Activated naive CD4-positive, alpha-beta T cell treated with anti-CD3 and anti-CD28 coated beads, Interleukin-2, amount 10 ng/mL, durations not matched to agents 7 days and 5 days (primary cell): ENCODE data around the gene MXD1.

Experiments used
- CTCF ChIA-PET: fragments of 350-600 bp; sonication (Branson Sonifier 250); formaldehyde crosslinking; loops from one replicate; lab custom pipeline; 2021; ENCODE audit warnings: antibody characterized with exemption; lab: Charles Lee
- DNase-seq: peaks from one replicate; pipeline ENCODE4 v3.0.0-alpha.2; 2020
- H3K27ac Mint-ChIP-seq: one replicate; pipeline ENCODE4 v1.8.0; 2021; ENCODE audit warnings: mild to moderate bottlenecking, moderate library complexity, mixed read lengths
- H3K27me3 Mint-ChIP-seq: one replicate; pipeline ENCODE4 v1.8.0; 2021; ENCODE audit warnings: mild to moderate bottlenecking, mixed read lengths
- H3K36me3 Mint-ChIP-seq: one replicate; pipeline ENCODE4 v1.8.0; 2021; ENCODE audit warnings: mixed read lengths
- H3K4me1 Mint-ChIP-seq: one replicate; pipeline ENCODE4 v1.8.0; 2021; ENCODE audit warnings: mixed read lengths
- H3K4me3 Mint-ChIP-seq: one replicate; pipeline ENCODE4 v1.8.0; 2021; ENCODE audit warnings: mild to moderate bottlenecking, moderate library complexity, mixed read lengths
- H3K9me3 Mint-ChIP-seq: one replicate; pipeline ENCODE4 v1.8.0; 2021; ENCODE audit warnings: mixed read lengths

MXD1 gene

DNA sequence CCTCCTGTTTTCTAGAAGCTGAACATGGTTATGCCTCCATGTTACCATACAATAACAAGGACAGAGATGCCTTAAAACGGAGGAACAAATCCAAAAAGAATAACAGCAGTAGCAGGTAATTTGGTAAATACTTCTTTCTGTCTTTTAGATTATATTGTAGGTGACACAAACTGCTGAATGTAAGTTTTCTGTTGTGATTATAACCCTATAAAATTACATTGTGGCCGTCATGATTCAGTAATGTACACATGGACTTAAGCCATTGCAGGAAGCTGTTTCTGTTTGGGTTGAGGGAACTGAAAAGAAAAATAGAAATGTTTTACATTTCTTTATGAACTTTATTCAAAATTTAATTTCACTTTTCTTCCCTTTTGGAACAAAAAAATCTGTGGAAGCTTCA lies 1.2 kb downstream of the MXD1 start:
- Mint-ChIP-seq H3K9me3 (no peaks in the 10 kb centered on the region), H3K27me3 (no peaks in the 10 kb centered on the region), H3K36me3 (peaks cover 26% of the 10 kb centered on the region), H3K4me1 (peaks cover 39% of the 10 kb centered on the region), H3K4me3 (peak overlapping the region; percentile 63), H3K27ac (peak overlapping the region; percentile 49)
- DNase-seq, result no peak
- CTCF ChIA-PET, result interaction anchor here (0.6 to 2.5 kb wide), 4 partner anchors 154 to 209 kb away, joined by 3 to 11 read pairs (median 3); no protein-coding TSS in a partner anchor

DNA sequence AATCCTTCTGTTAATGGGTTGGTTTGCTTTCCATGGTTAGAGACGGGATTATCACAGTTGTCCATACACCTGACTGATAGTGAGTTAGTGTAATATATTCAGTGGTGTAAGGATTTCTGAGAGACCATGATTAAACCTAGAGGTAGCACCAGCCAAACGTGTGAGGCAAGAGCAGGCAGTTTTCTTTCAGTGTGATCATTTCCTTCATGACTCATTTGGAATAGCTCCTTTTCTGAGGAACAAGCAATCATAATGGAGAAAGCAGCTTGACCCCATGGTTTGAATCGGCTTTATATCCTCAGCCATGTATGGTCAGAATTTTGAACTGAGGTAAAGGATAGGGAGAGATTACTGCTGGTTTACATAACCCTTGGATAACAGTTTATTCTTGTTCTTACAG lies 2.9 kb downstream of the MXD1 start:
- peaks cover 35% of the 10 kb centered on the region for H3K4me1 Mint-ChIP-seq
- H3K9me3 Mint-ChIP-seq, result no peaks in the 10 kb centered on the region
- H3K4me3 Mint-ChIP-seq, result no peak overlapping the region
- DNase-seq, result no peak
- H3K27me3 Mint-ChIP-seq, result no peaks in the 10 kb centered on the region
- H3K36me3 Mint-ChIP-seq, result peaks cover 33% of the 10 kb centered on the region
- CTCF ChIA-PET, result interaction anchor here (1.8 to 2.5 kb wide), 2 partner anchors 152 to 153 kb away, joined by 6 to 11 read pairs; no protein-coding TSS in a partner anchor
- no peak overlapping the region for H3K27ac Mint-ChIP-seq

DNA sequence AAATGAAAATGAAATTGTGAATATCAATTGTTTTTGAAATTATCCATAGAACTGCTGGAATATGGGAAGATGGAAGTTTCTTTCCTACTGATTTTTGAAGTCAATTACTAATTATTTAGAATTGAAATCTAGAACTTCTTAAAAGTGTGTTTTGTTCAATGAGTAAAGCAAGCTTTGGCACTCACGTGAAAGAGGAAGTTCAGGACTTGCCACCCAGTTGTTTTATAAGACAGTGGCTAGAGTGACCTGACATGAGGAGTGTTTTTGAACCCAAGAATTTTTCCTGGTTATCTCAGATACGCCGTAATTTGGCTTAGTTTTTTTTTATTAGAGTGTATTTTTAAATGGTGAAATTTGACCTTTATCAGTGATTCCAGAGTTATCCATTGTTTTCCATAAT lies 3.5 kb downstream of the MXD1 start:
- no peaks in the 10 kb centered on the region for H3K27me3 Mint-ChIP-seq
- no peak overlapping the region for H3K4me3 Mint-ChIP-seq
- CTCF ChIA-PET, result interaction anchor here (1.8 kb wide), 1 partner anchor 153 kb away, joined by 6 read pairs; no protein-coding TSS in a partner anchor
- H3K27ac Mint-ChIP-seq, result no peak overlapping the region
- no peak for DNase-seq
- H3K9me3 Mint-ChIP-seq, result no peaks in the 10 kb centered on the region
- peaks cover 38% of the 10 kb centered on the region for H3K4me1 Mint-ChIP-seq
- peaks cover 37% of the 10 kb centered on the region for H3K36me3 Mint-ChIP-seq

DNA sequence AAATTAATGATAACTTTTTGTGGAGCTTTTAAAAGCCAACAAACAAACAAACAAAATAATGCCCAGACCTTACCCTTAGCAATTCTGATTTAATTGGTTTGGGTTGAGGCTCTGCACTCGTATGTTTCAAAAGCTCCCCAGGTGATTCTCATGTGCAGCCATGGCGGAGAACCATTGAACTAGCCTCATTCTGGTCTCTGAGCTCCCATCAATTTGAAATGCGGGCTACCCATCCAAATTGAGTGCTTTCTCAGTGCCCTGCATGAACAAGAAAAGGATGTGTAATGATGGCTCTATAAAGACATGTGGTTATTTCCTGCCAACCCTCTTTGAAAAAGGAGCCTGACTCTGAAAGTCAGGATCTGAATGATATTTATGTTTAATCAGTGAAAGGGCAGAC lies 8.2 kb downstream of the MXD1 start:
- Mint-ChIP-seq H3K27ac (peak overlapping the region; percentile 11), H3K27me3 (no peaks in the 10 kb centered on the region), H3K36me3 (peaks cover 55% of the 10 kb centered on the region), H3K9me3 (no peaks in the 10 kb centered on the region), H3K4me1 (peaks cover 13% of the 10 kb centered on the region), H3K4me3 (no peak overlapping the region)
- no peak for DNase-seq
- CTCF ChIA-PET, result interaction anchor here (1.0 to 1.8 kb wide), 2 partner anchors 10 to 146 kb away, joined by 4 to 6 read pairs; no protein-coding TSS in a partner anchor

DNA sequence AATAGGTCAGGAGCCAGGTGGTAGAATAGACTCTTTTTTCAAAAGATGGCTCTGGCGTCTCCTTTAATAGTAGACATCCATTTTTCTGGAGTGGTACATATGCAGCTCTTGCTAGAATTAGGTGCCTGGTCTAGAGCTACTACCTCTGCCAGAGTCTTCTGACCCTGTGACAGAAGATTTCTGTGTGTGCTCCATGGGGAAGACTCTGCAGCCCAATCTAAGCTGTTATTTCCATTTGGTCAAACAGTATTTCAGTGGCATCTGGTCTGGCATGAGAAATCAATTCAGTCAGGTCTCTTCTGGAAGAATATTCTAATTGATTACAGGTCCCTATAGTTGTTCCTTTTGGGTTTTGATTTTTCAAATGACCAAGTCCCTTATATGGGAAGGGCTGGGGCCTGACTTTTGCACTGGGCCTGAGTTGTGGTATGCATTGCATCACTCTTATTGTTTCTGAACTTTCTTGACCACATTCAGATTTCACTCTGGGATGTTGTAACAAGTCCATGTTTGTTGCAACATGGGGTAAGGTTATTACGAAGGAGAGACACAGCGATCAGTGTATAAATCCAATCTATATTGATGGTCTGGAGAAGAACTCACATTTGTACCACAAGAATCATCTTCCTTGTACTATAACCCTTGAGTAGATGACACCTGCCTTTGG lies 12.1 kb downstream of the MXD1 start:
- Mint-ChIP-seq H3K4me1 (peaks cover 14% of the 10 kb centered on the region), H3K4me3 (no peak overlapping the region), H3K27me3 (no peaks in the 10 kb centered on the region), H3K9me3 (no peaks in the 10 kb centered on the region), H3K27ac (no peak overlapping the region), H3K36me3 (peaks cover 50% of the 10 kb centered on the region)
- CTCF ChIA-PET, result no interaction called here
- no peak for DNase-seq

DNA sequence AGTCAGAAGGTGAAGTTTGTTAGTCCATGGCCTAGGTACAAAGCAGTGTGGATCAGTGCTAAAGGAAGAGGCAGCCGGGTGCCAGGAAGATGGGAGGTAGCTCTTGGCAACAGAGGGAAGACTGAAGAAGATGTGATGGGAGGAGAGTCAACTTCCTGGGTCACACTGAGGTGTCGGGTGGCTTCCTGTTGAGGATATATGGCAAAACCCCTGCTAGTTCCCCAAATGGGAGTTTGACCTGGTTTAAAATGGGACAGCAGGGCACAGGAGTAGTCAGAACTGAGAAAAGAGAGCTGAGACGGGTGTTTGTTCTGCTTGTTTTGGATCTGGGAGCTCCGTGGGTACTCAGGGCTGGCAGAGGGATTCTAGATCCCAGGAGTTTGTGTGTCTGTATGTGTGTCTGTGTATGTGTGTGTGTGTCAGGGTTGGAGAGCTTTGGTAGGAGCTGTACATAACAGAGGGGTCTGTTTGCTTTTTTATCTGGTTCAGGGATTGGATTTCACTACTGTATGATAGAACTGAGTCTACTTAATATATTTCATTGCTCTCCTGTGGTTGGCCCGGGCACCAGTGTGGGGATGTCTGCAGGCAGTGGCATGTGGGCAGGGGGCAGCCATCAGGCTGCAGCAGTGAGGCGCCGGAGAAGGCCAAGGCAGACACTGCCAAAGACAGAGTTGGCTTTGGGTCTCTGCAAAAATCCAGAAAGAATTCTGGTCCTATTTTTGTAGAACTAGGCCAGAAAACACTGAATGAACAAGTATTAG lies 17.1 kb downstream of the MXD1 start:
- Mint-ChIP-seq H3K36me3 (peaks cover 46% of the 10 kb centered on the region), H3K27me3 (no peaks in the 10 kb centered on the region), H3K4me3 (no peak overlapping the region), H3K9me3 (no peaks in the 10 kb centered on the region), H3K4me1 (peaks cover 24% of the 10 kb centered on the region), H3K27ac (no peak overlapping the region)
- DNase-seq, result no peak
- CTCF ChIA-PET, result interaction anchor here (1.0 kb wide), 1 partner anchor 9 kb away, joined by 4 read pairs; no protein-coding TSS in a partner anchor

DNA sequence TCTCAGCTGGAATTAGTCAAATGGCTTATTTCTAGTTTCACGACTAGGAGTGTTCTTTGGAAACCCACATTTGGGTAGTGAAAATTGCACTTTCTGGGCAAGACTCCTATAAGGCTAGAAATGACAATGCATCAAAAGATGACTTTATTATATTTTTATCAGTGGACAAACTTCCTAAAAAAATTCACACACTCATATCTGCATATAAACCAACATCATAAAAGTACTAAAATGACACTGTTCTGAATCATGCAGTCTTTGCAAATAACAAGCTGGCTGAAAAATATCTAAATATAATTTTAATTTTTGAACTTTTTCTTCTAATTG lies 17.6 kb downstream of the MXD1 start:
- peaks cover 47% of the 10 kb centered on the region for H3K36me3 Mint-ChIP-seq
- CTCF ChIA-PET, result interaction anchor here (1.0 kb wide), 1 partner anchor 10 kb away, joined by 4 read pairs; no protein-coding TSS in a partner anchor

DNA sequence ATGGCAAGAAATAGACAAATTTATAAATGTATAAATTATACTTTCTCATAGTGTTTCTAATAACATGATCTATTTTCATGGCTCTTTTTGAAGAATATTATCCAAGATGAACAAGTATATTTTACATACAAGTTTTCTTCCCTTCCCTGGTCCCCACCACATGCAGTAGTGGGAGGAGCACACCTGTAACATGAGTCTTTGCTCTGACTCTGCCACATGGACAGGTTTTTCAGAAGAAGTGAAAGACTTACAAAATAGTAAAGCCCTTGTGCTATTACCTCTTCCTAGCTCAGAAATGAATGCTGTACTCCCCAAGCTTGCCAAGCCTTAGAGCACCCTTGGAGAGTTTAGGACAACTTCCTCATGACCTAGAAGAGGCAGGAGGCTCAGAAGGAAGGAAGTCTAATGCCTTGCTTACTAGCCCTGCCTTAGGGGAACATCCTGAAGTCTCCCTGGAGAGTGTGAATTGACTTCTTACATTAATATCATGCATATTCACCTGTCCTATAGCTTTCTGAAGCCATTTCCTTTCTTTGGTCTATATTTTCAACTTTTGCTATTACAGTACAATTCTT lies 18.4 kb downstream of the MXD1 start:
- peaks cover 54% of the 10 kb centered on the region for H3K36me3 Mint-ChIP-seq
- DNase-seq, result no peak
- H3K4me1 Mint-ChIP-seq, result peaks cover 24% of the 10 kb centered on the region
- CTCF ChIA-PET, result interaction anchor here (1.0 to 1.2 kb wide), 3 partner anchors 9 to 136 kb away, joined by 3 to 4 read pairs (median 3); no protein-coding TSS in a partner anchor
- H3K27me3 Mint-ChIP-seq, result no peaks in the 10 kb centered on the region
- no peak overlapping the region for H3K27ac Mint-ChIP-seq
- H3K4me3 Mint-ChIP-seq, result no peak overlapping the region
- H3K9me3 Mint-ChIP-seq, result no peaks in the 10 kb centered on the region

More for the DNA sequence above, 17.6 kb downstream of the MXD1 start:
- Mint-ChIP-seq H3K9me3 (no peaks in the 10 kb centered on the region), H3K4me1 (peaks cover 24% of the 10 kb centered on the region), H3K4me3 (no peak overlapping the region), H3K27me3 (no peaks in the 10 kb centered on the region), H3K27ac (no peak overlapping the region)
- no peak for DNase-seq

DNA sequence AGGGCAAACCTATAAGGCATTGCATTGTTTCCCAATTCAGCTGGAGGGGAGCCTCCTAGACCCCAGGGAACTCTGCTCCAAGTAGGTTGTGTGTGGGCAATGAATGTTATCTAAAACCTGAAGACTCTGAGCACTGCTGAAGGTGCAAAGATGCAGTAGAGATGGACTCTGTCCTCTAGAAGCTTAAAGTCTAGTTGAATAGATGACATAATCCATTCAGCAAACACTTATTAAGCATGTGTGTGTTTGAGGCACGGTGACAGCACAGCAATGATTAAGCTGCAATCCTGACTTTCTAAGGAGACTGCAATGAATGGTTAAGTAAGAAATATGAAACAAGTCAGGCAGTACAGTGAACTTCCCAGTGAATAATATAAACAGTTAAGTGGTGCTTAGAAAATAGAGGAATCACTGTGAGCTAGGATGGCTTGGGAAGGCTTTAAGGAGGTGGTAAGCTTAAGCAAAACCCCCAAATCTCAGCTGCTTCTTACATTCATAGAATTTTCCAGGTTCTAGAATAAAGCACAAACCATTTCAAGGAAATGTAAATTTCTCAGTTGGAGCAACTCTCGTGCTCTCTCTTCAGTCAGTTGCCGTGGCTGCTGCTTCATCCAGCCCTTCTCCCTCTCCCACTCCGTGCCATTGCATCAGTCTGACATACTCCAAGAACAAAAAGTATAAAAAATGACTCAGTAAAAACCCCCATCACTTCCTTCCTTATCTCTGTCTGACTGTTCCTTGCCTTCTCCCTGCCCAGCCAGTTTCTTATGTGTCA lies 19.1 kb downstream of the MXD1 start:
- no peak for DNase-seq
- H3K4me1 Mint-ChIP-seq, result peaks cover 24% of the 10 kb centered on the region
- H3K9me3 Mint-ChIP-seq, result no peaks in the 10 kb centered on the region
- H3K27ac Mint-ChIP-seq, result no peak overlapping the region
- H3K4me3 Mint-ChIP-seq, result no peak overlapping the region
- peaks cover 61% of the 10 kb centered on the region for H3K36me3 Mint-ChIP-seq
- CTCF ChIA-PET, result interaction anchor here (0.5 to 1.2 kb wide), 3 partner anchors 10 to 135 kb away, joined by 3 read pairs; no protein-coding TSS in a partner anchor
- no peaks in the 10 kb centered on the region for H3K27me3 Mint-ChIP-seq

DNA sequence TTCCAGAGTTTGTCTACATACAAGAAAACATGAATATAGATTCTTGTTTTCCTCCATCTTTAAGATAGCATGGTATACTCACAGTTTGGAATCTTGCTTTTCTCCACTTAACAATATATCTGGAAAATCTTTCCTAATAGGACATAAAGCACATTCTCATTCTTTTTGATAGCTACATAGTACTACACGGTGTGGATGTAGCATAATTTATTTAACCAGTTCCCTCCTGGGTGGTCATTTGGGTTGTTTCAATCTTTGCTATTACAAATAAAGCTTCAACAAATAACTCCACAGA lies 19.7 kb downstream of the MXD1 start:
- no peak overlapping the region for H3K4me3 Mint-ChIP-seq
- CTCF ChIA-PET, result interaction anchor here (0.5 to 1.2 kb wide), 3 partner anchors 10 to 135 kb away, joined by 3 read pairs; no protein-coding TSS in a partner anchor
- no peak overlapping the region for H3K27ac Mint-ChIP-seq
- DNase-seq, result no peak
- peaks cover 65% of the 10 kb centered on the region for H3K36me3 Mint-ChIP-seq
- peaks cover 24% of the 10 kb centered on the region for H3K4me1 Mint-ChIP-seq
- no peaks in the 10 kb centered on the region for H3K9me3 Mint-ChIP-seq
- H3K27me3 Mint-ChIP-seq, result no peaks in the 10 kb centered on the region

DNA sequence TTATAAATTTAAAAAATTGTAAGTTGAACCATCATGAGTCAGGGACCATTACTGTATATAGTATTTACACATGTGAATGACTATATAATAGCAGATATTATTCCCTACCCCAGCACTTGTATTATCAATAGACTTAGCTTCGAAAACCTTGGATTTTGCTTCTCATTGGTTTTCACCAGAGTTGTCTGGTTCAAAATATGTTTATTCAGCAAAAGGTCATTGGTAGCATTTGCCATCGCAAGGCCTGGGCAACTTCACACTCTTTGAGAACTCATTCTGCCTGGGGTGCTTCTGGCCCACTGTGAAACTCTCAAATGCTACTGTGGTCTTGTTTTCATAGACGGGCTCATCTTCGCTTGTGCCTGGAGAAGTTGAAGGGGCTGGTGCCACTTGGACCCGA lies 20.1 kb downstream of the MXD1 start:
- H3K36me3 Mint-ChIP-seq, result peaks cover 67% of the 10 kb centered on the region
- H3K9me3 Mint-ChIP-seq, result no peaks in the 10 kb centered on the region
- CTCF ChIA-PET, result no interaction called here
- H3K27me3 Mint-ChIP-seq, result no peaks in the 10 kb centered on the region
- no peak overlapping the region for H3K27ac Mint-ChIP-seq
- H3K4me3 Mint-ChIP-seq, result no peak overlapping the region
- peaks cover 24% of the 10 kb centered on the region for H3K4me1 Mint-ChIP-seq
- no peak for DNase-seq

DNA sequence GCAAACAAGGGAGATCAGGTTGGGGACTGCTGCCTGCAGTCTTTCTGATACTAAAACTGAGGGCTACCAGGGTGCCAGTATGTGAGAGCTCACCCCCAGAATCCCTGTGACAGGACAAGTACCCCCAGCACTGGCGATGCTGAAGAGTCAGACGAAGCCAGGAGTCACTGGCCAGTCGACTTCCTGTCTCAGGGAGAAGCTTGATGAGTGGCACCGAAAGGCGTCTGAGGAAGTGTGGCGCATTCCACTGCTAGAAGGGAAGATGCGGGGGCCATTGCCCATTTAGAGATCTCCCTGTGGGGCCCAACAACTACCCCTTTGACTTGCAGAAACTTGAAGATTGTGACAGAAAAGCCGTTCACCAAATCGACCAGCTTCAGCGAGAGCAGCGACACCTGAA lies 22.0 kb downstream of the MXD1 start:
- CTCF ChIA-PET, result no interaction called here
- Mint-ChIP-seq H3K9me3 (no peaks in the 10 kb centered on the region), H3K27ac (no peak overlapping the region), H3K4me1 (peaks cover 20% of the 10 kb centered on the region), H3K4me3 (no peak overlapping the region), H3K36me3 (peaks cover 74% of the 10 kb centered on the region), H3K27me3 (no peaks in the 10 kb centered on the region)
- DNase-seq, result no peak

DNA sequence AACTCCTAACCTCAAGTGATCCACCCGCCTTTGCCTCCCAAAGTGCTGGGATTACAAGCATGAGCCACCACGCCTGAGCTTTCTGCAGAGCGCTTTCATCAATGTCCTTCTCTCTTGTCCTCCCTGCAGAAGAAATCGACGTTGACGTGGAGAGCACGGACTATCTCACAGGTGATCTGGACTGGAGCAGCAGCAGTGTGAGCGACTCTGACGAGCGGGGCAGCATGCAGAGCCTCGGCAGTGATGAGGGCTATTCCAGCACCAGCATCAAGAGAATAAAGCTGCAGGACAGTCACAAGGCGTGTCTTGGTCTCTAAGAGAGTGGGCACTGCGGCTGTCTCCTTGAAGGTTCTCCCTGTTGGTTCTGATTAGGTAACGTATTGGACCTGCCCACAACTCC lies 23.1 kb downstream of the MXD1 start:
- Mint-ChIP-seq H3K27me3 (no peaks in the 10 kb centered on the region), H3K4me1 (peaks cover 14% of the 10 kb centered on the region), H3K27ac (no peak overlapping the region), H3K4me3 (no peak overlapping the region), H3K36me3 (peaks cover 78% of the 10 kb centered on the region), H3K9me3 (no peaks in the 10 kb centered on the region)
- DNase-seq, result no peak
- CTCF ChIA-PET, result no interaction called here

DNA sequence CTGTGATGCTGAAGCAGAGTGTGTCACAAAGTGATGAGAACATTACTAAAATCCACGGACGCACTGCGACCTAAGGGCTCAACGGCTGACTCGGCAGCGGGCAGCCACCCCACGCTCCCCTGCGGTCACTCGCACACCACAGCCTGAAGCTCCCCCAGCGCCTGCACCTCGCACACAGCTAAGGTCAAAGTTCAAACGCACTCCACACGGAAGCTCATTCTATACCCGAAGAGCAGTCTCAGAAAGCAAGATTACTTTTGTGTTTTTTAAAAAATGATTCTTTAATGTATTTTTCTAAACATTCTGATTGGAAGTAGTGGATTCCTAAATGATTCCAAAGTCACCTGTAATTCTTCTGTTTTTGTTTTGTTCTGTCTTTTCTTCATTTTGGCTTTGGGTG lies 24.8 kb downstream of the MXD1 start:
- DNase-seq, result no peak
- Mint-ChIP-seq H3K4me3 (no peak overlapping the region), H3K27me3 (no peaks in the 10 kb centered on the region), H3K9me3 (no peaks in the 10 kb centered on the region), H3K27ac (no peak overlapping the region), H3K4me1 (peaks cover 13% of the 10 kb centered on the region), H3K36me3 (peaks cover 86% of the 10 kb centered on the region)
- CTCF ChIA-PET, result no interaction called here
